Mucosa of stomach (tissue), 1 donor: ENCODE measurements around the gene TMEM205.
"Not testable (repeated sequence)": the region's sequence is repeated elsewhere in the genome, so short reads cannot be mapped to it uniquely, and the experiment has no call there.

Experiments used
- H3K27me3 ChIP-seq: one replicate; pipeline ENCODE4 v1.7.0; 2013; ENCODE audit warnings: mild to moderate bottlenecking, low read length; ENCODE audit not compliant: control insufficient read depth, insufficient read depth
- H3K36me3 ChIP-seq: one replicate; pipeline ENCODE4 v1.7.0; 2013; ENCODE audit warnings: low read length; ENCODE audit not compliant: control insufficient read depth, insufficient read depth
- H3K4me1 ChIP-seq: one replicate; pipeline ENCODE4 v1.7.0; 2013; ENCODE audit warnings: mild to moderate bottlenecking, low read length; ENCODE audit not compliant: control insufficient read depth, insufficient read depth
- H3K4me3 ChIP-seq: one replicate; pipeline ENCODE4 v1.7.0; 2013; ENCODE audit warnings: low read length
- H3K9ac ChIP-seq: one replicate; pipeline ENCODE4 v1.7.0; 2013; ENCODE audit warnings: mild to moderate bottlenecking, low read length, moderate library complexity
- H3K9me3 ChIP-seq: one replicate; pipeline ENCODE4 v1.7.0; 2013; ENCODE audit warnings: mild to moderate bottlenecking, low read length, moderate library complexity; ENCODE audit not compliant: control insufficient read depth
- donor health status: Pancreatic carcinoma.

The TMEM205 gene

GRCh38 chr19:11364296-11364904, 18.3 kb upstream of the TMEM205 start:
- Histone ChIP-seq H3K4me1 (peaks cover 5% of the 10 kb centered on the region), H3K9me3 (no peaks in the 10 kb centered on the region), H3K4me3 (no peak overlapping the region), H3K36me3 (no peaks in the 10 kb centered on the region), H3K9ac (no peak overlapping the region), H3K27me3 (no peaks in the 10 kb centered on the region)

- H3K4me3 ChIP-seq = no peak overlapping the region
- no peaks in the 10 kb centered on the region for H3K9me3 ChIP-seq
- H3K4me1 ChIP-seq = peaks cover 5% of the 10 kb centered on the region
- H3K9ac ChIP-seq = no peak overlapping the region
- H3K27me3 ChIP-seq = no peaks in the 10 kb centered on the region
- H3K36me3 ChIP-seq = no peaks in the 10 kb centered on the region
Measured at GRCh38 chr19:11363881-11364280, 17.8 kb upstream of the TMEM205 start.

GRCh38 chr19:11361771-11362731, 16.0 kb upstream of the TMEM205 start:
- Histone ChIP-seq H3K4me3 (no peak overlapping the region), H3K36me3 (no peaks in the 10 kb centered on the region), H3K9ac (no peak overlapping the region), H3K27me3 (no peaks in the 10 kb centered on the region), H3K9me3 (no peaks in the 10 kb centered on the region), H3K4me1 (peaks cover 5% of the 10 kb centered on the region)

GRCh38 chr19:11361037-11361770, 15.1 kb upstream of the TMEM205 start:
- H3K9ac ChIP-seq = no peak overlapping the region
- H3K4me1 ChIP-seq = peaks cover 7% of the 10 kb centered on the region
- no peaks in the 10 kb centered on the region for H3K36me3 ChIP-seq
- no peaks in the 10 kb centered on the region for H3K27me3 ChIP-seq
- no peak overlapping the region for H3K4me3 ChIP-seq
- H3K9me3 ChIP-seq = no peaks in the 10 kb centered on the region

- H3K4me3 ChIP-seq = no peak overlapping the region
- no peaks in the 10 kb centered on the region for H3K36me3 ChIP-seq
- H3K27me3 ChIP-seq = no peaks in the 10 kb centered on the region
- no peaks in the 10 kb centered on the region for H3K9me3 ChIP-seq
- H3K4me1 ChIP-seq = peaks cover 13% of the 10 kb centered on the region
- no peak overlapping the region for H3K9ac ChIP-seq
Measured at GRCh38 chr19:11359421-11359820, 13.4 kb upstream of the TMEM205 start.

GRCh38 chr19:11356676-11357550, 10.8 kb upstream of the TMEM205 start:
- Histone ChIP-seq H3K36me3 (no peaks in the 10 kb centered on the region), H3K4me3 (no peak overlapping the region), H3K27me3 (no peaks in the 10 kb centered on the region), H3K9ac (no peak overlapping the region), H3K9me3 (no peaks in the 10 kb centered on the region), H3K4me1 (peaks cover 12% of the 10 kb centered on the region)

GRCh38 chr19:11356074-11356397, 10.0 kb upstream of the TMEM205 start:
- Histone ChIP-seq H3K9ac (peak overlapping the region; percentile 47), H3K36me3 (no peaks in the 10 kb centered on the region), H3K27me3 (no peaks in the 10 kb centered on the region), H3K9me3 (no peaks in the 10 kb centered on the region), H3K4me1 (peaks cover 8% of the 10 kb centered on the region), H3K4me3 (no peak overlapping the region)

- Histone ChIP-seq H3K9ac (peak within 1 kb of the TSS; percentile 47), H3K4me3 (no peak within 1 kb of the TSS), H3K9me3 (no peaks in the 10 kb centered on the region), H3K36me3 (no peaks in the 10 kb centered on the region), H3K27me3 (no peaks in the 10 kb centered on the region), H3K4me1 (peaks cover 8% of the 10 kb centered on the region)
Measured at GRCh38 chr19:11355160-11356073, 9.3 kb upstream of the TMEM205 start, which contains the start of gene PLPPR2. PLPPR2 (plus strand) TSS chr19:11355432; CDS start chr19:11357674, 2,242 bp downstream.

- not testable (repeated sequence) for H3K9ac ChIP-seq, H3K36me3 ChIP-seq, H3K4me3 ChIP-seq, H3K9me3 ChIP-seq, H3K4me1 ChIP-seq, H3K27me3 ChIP-seq
Measured at GRCh38 chr19:11354102-11354501, 8.0 kb upstream of the TMEM205 start.

- Histone ChIP-seq H3K36me3 (no peaks in the 10 kb centered on the region), H3K27me3 (no peaks in the 10 kb centered on the region), H3K4me3 (no peak overlapping the region), H3K4me1 (peaks cover 15% of the 10 kb centered on the region), H3K9ac (no peak overlapping the region), H3K9me3 (no peaks in the 10 kb centered on the region)
Measured at GRCh38 chr19:11349171-11349570, 3.1 kb upstream of the TMEM205 start.
